IMR-90 (cell line): Measurements from ENCODE around the gene FTL.

Experiments
- BHLHE40 ChIP-seq: fragments of 150-350 bp; IDR thresholded peaks from 2 replicates; pipeline ENCODE4 v1.6.1; 2016; ENCODE audit warnings: mild to moderate bottlenecking, low read depth, low read length
- CEBPB ChIP-seq: IDR thresholded peaks from 2 replicates; pipeline ENCODE4 v1.6.1; 2012; ENCODE audit warnings: low read depth, low read length, improper control_type of control experiment
- CTCF ChIP-seq: conservative IDR thresholded peaks from 2 replicates; pipeline ENCODE4 v1.5.1; 2012; ENCODE audit warnings: mild to moderate bottlenecking, low read depth, low read length, improper control_type of control experiment
- ELK1 ChIP-seq: fragments of 150-350 bp; IDR thresholded peaks from 2 replicates; pipeline ENCODE4 v1.6.1; 2016; ENCODE audit warnings: low read depth, mild to moderate bottlenecking, low read length, moderate library complexity, borderline replicate concordance
- MAFK ChIP-seq: IDR thresholded peaks from 2 replicates; pipeline ENCODE4 v1.6.1; 2012; ENCODE audit warnings: low read depth, low read length, improper control_type of control experiment
- NFE2L2 ChIP-seq: fragments of 150-350 bp; IDR thresholded peaks from 2 replicates; pipeline ENCODE4 v1.6.1; 2016; ENCODE audit warnings: low read depth, mild to moderate bottlenecking, low read length
- POLR2A ChIP-seq: IDR thresholded peaks from 2 replicates; pipeline ENCODE4 v1.6.1; 2012; ENCODE audit warnings: mild to moderate bottlenecking, low read depth, low read length
- RAD21 ChIP-seq: IDR thresholded peaks from 2 replicates; pipeline ENCODE4 v1.6.1; 2012; ENCODE audit warnings: low read length, improper control_type of control experiment
- RFX5 ChIP-seq: IDR thresholded peaks from 2 replicates; pipeline ENCODE4 v1.8.0; 2012; ENCODE audit warnings: low read depth, mild to moderate bottlenecking, low read length, moderate library complexity
- SMC3 ChIP-seq: fragments of 150-350 bp; IDR thresholded peaks from 2 replicates; pipeline ENCODE4 v1.6.1; 2016; ENCODE audit warnings: low read depth, mild to moderate bottlenecking, antibody characterized with exemption, low read length, moderate library complexity
- USF2 ChIP-seq: fragments of 150-350 bp; IDR thresholded peaks from 2 replicates; pipeline ENCODE4 v1.6.1; 2017; ENCODE audit warnings: mild to moderate bottlenecking, antibody characterized with exemption, low read length, low read depth

- TF ChIP-seq CTCF = no peak
- no peak for TF ChIP-seq NFE2L2
- TF ChIP-seq MAFK = no peak
- no peak for TF ChIP-seq RFX5
- no peak for TF ChIP-seq POLR2A
- TF ChIP-seq CEBPB = no peak
- TF ChIP-seq SMC3 = no peak
- no peak for TF ChIP-seq USF2
- TF ChIP-seq BHLHE40 = no peak
- no peak for TF ChIP-seq RAD21
- TF ChIP-seq ELK1 = no peak
Observed at GRCh38 chr19:48988286-48988685, 23.2 kb downstream of the FTL start.
